OCI-LY3 (cell line): ENCODE results near the gene BPGM.
A peak's percentile ranks its signal among the peaks of the same experiment; 100 is the strongest.

Source experiments
- H2AFZ ChIP-seq: fragments of 200-600, 300-600 bp; shearing (Covaris generic); 2 replicates; pipeline ENCODE4 v1.6.0; 2014; ENCODE audit warnings: antibody characterized with exemption, low read depth, low read length
- H3K27ac ChIP-seq: fragments of 200-600, 300-600 bp; sonication (generic); 2 replicates; pipeline ENCODE4 v1.5.1; 2014; ENCODE audit warnings: mild to moderate bottlenecking, low read length, moderate library complexity, mixed read lengths
- H3K27me3 ChIP-seq: fragments of 200-600, 300-600 bp; sonication (generic); 2 replicates; pipeline ENCODE4 v1.6.1; 2014; ENCODE audit warnings: low read depth, low read length, mixed read lengths
- H3K36me3 ChIP-seq: fragments of 200-600, 300-600 bp; sonication (generic); replicated peaks from 2 replicates; pipeline ENCODE3; 2014; ENCODE audit warnings: low read depth, low read length, mixed read lengths
- H3K4me1 ChIP-seq: fragments of 300-600, 200-600 bp; sonication (generic); 2 replicates; pipeline ENCODE4 v1.6.1; 2014; ENCODE audit warnings: low read length, mixed read lengths
- H3K4me2 ChIP-seq: fragments of 200-600, 300-600 bp; sonication (generic); 2 replicates; pipeline ENCODE4 v1.6.1; 2014; ENCODE audit warnings: low read length, mixed read lengths
- H3K4me3 ChIP-seq: fragments of 300-600, 200-600 bp; sonication (generic); 2 replicates; pipeline ENCODE4 v1.5.1; 2014; ENCODE audit warnings: antibody characterized with exemption, mild to moderate bottlenecking, low read length, moderate library complexity
- H3K79me2 ChIP-seq: fragments of 300-600, 200-600 bp; shearing (Covaris generic); 2 replicates; pipeline ENCODE4 v1.6.1; 2014; ENCODE audit warnings: mild to moderate bottlenecking, low read length, mixed read lengths
- H3K9ac ChIP-seq: fragments of 300-600, 200-600 bp; shearing (Covaris generic); 2 replicates; pipeline ENCODE4 v1.6.0; 2014; ENCODE audit warnings: mild to moderate bottlenecking, low read length, moderate library complexity
- H3K9me3 ChIP-seq: fragments of 200-600, 300-600 bp; shearing (Covaris generic); 2 replicates; pipeline ENCODE4 v1.6.1; 2014; ENCODE audit warnings: low read length, mixed read lengths; ENCODE audit not compliant: insufficient read depth
- H4K20me1 ChIP-seq: fragments of 200-600, 300-600 bp; sonication (generic); 2 replicates; pipeline ENCODE4 v1.6.1; 2016; ENCODE audit warnings: low read length, mixed read lengths; ENCODE audit not compliant: insufficient read depth
- EZH2phosphoT487 ChIP-seq: fragments of 200-600 bp; shearing (Covaris generic); IDR thresholded peaks from 2 replicates; pipeline ENCODE4 v1.6.1; 2018; ENCODE audit warnings: antibody characterized with exemption, mixed run types, low read depth
- TF ChIP-seq, protein P1 (sequence below): fragments of 200-600, 300-600 bp; sonication (generic); IDR thresholded peaks from 2 replicates; pipeline ENCODE4 v1.5.1; 2014; ENCODE audit warnings: antibody characterized with exemption, low read length, low read depth

BPGM gene

DNA sequence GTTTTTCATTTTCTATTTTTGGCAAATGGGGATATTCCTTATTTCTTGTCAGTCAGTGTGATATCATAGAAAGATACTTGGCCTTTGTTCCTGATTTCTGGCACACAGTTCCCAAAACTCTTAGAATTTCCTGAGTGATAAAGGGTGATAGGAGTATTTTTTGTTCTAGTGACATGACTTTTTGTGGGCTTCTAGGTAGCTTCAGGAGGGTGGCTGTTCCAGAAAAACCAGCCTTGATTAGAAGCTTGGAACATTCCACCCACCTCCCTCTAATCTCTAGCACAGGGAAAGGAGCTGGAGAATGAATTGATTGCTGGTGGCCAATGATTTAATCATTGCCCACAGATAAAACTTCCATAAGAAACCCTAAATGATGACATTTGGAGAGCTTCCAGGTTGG, 17.2 kb upstream of the BPGM start:
- H3K27ac ChIP-seq = no peak overlapping the region
- no peaks in the 10 kb centered on the region for H3K36me3 ChIP-seq
- peaks cover 42% of the 10 kb centered on the region for H3K4me1 ChIP-seq
- no peaks in the 10 kb centered on the region for H3K79me2 ChIP-seq
- no peak overlapping the region for H2AFZ ChIP-seq
- H3K27me3 ChIP-seq = peaks cover 46% of the 10 kb centered on the region
- TF ChIP-seq, protein P1, sequence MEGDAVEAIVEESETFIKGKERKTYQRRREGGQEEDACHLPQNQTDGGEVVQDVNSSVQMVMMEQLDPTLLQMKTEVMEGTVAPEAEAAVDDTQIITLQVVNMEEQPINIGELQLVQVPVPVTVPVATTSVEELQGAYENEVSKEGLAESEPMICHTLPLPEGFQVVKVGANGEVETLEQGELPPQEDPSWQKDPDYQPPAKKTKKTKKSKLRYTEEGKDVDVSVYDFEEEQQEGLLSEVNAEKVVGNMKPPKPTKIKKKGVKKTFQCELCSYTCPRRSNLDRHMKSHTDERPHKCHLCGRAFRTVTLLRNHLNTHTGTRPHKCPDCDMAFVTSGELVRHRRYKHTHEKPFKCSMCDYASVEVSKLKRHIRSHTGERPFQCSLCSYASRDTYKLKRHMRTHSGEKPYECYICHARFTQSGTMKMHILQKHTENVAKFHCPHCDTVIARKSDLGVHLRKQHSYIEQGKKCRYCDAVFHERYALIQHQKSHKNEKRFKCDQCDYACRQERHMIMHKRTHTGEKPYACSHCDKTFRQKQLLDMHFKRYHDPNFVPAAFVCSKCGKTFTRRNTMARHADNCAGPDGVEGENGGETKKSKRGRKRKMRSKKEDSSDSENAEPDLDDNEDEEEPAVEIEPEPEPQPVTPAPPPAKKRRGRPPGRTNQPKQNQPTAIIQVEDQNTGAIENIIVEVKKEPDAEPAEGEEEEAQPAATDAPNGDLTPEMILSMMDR = no peak
- no peak for TF ChIP-seq EZH2phosphoT487
- H3K9me3 ChIP-seq = no peaks in the 10 kb centered on the region
- no peak overlapping the region for H3K4me2 ChIP-seq
- no peaks in the 10 kb centered on the region for H4K20me1 ChIP-seq
- H3K4me3 ChIP-seq = no peak overlapping the region
- H3K9ac ChIP-seq = no peak overlapping the region

DNA sequence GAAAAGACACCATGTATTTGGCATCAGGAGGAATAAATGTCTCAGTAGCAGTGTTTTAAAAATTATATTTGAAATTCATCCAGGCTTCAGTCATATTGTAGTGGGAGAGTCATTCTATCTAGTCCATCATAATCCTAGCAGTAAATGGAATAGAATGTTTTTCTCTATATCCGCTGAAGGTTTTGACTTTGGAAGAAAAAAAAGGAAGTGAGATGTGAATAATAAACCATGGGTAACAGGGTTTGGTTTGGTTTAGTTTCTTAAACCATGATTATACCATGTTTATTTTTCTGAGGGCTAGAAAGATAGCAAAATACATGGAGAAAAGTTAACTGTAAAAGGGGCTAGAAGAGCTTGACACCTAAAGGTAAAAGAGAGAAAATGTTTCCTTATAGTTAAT, 16.4 kb upstream of the BPGM start:
- no peak overlapping the region for H3K4me3 ChIP-seq
- H4K20me1 ChIP-seq = no peaks in the 10 kb centered on the region
- no peaks in the 10 kb centered on the region for H3K9me3 ChIP-seq
- no peak overlapping the region for H3K27ac ChIP-seq
- no peaks in the 10 kb centered on the region for H3K36me3 ChIP-seq
- no peaks in the 10 kb centered on the region for H3K79me2 ChIP-seq
- peaks cover 38% of the 10 kb centered on the region for H3K27me3 ChIP-seq
- TF ChIP-seq, protein P1 = no peak
- TF ChIP-seq EZH2phosphoT487 = no peak
- H3K9ac ChIP-seq = no peak overlapping the region
- no peak overlapping the region for H2AFZ ChIP-seq
- H3K4me2 ChIP-seq = peak overlapping the region; percentile 26; the same call in 1 of the 2 replicates
- peaks cover 44% of the 10 kb centered on the region for H3K4me1 ChIP-seq

DNA sequence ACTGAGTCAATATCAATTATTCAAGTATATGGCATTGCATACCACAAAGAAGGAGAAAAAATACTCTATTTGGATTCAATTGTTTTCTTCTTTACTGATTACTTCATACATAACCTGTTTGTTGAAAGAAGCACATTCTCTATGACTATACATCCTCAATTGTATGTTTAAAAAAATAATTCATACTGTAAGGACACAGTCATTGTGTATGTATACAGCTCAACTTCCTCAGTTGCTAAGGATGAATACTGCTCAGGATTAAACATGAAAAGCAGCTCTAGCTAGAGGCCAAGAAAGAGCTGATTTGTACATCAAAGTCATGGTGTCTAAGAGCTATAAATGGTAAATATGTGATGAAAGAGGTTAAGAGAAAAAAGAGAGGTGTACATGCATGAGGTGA, 15.8 kb upstream of the BPGM start:
- no peak overlapping the region for H3K27ac ChIP-seq

DNA sequence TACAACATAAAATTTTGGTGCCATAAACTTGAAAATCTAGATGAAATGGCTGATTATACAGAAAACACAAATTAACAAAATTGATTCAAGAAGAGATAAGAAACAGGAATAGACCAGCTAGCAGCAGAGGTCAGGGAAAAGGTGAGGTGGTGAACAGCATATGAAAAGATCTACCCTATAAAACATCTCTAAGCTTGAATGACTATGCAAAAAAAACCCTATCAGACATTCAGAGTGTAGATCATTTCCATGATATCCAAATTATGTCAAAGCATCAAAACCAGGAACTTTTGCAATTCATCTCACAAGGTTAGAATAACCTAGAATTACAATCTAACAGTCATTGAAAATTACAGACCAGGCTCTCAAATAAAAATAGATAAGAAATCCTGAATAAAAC, 14.6 kb upstream of the BPGM start:
- no peak overlapping the region for H3K4me2 ChIP-seq
- H3K79me2 ChIP-seq = no peaks in the 10 kb centered on the region
- H3K9ac ChIP-seq = no peak overlapping the region
- TF ChIP-seq EZH2phosphoT487 = no peak
- TF ChIP-seq, protein P1 = no peak
- no peaks in the 10 kb centered on the region for H3K9me3 ChIP-seq
- no peak overlapping the region for H2AFZ ChIP-seq
- peaks cover 26% of the 10 kb centered on the region for H3K27me3 ChIP-seq
- H3K36me3 ChIP-seq = no peaks in the 10 kb centered on the region
- peaks cover 55% of the 10 kb centered on the region for H3K4me1 ChIP-seq
- H3K27ac ChIP-seq = no peak overlapping the region
- no peak overlapping the region for H3K4me3 ChIP-seq
- H4K20me1 ChIP-seq = no peaks in the 10 kb centered on the region

More for the DNA sequence above, 15.8 kb upstream of the BPGM start:
- no peak overlapping the region for H3K4me2 ChIP-seq
- H4K20me1 ChIP-seq = no peaks in the 10 kb centered on the region
- no peaks in the 10 kb centered on the region for H3K79me2 ChIP-seq
- H3K36me3 ChIP-seq = no peaks in the 10 kb centered on the region
- no peak for TF ChIP-seq EZH2phosphoT487
- TF ChIP-seq, protein P1 = no peak
- no peak overlapping the region for H3K9ac ChIP-seq
- no peak overlapping the region for H2AFZ ChIP-seq
- H3K27me3 ChIP-seq = peaks cover 34% of the 10 kb centered on the region
- H3K4me1 ChIP-seq = peaks cover 50% of the 10 kb centered on the region
- no peak overlapping the region for H3K4me3 ChIP-seq
- H3K9me3 ChIP-seq = no peaks in the 10 kb centered on the region
